GM12875 (cell line): ENCODE data around the gene AKNA.

Source experiments
- H3K4me3 ChIP-seq: one replicate; pipeline ENCODE4 v1.5.1; 2011; ENCODE audit warnings: low read depth, low read length, control low read depth
- TF ChIP-seq, protein P1 (sequence below): IDR thresholded peaks from 2 replicates; pipeline ENCODE4 v1.5.1; 2011; ENCODE audit warnings: low read depth, mild to moderate bottlenecking, control low read depth, inconsistent platforms, low read length, moderate library complexity, borderline replicate concordance; ENCODE audit not compliant: insufficient read depth

The AKNA gene

DNA sequence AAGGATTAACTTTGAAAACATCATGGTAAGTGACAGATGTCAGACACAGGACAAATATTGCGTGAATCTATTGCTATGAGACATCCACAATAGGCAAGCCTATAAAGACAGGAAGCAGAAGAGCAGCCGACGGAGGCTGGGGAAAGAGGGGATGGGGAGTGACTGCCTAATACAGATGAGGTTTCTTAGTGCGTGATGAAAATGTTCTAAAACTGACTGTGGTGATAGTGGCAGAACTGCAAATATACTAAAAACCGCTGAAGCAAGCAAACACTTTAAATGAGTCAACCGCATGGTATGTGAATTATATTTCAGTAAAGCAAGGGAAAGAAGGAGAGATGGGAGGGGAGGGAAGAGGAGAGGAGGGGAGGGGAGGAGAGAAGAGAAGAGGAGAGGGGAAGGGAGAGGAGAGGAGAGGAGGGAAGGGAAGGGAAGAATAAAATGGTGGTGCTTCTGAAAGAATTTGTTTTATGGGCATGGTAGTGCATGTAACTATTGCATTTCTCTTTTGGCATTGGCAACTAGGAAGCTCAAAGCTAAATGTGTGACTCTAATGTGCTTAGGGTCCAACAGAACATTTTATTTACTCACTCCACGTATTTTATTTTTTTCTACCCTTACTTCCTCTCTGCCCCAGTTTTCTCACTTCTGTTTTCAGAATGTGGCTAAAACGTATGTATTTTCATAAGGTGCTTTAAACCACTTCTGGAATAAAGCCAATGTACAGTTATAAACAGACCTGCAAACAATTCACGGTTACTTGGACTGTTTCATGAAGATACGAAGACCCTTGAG, 21.3 kb downstream of the AKNA start:
- TF ChIP-seq, protein P1, sequence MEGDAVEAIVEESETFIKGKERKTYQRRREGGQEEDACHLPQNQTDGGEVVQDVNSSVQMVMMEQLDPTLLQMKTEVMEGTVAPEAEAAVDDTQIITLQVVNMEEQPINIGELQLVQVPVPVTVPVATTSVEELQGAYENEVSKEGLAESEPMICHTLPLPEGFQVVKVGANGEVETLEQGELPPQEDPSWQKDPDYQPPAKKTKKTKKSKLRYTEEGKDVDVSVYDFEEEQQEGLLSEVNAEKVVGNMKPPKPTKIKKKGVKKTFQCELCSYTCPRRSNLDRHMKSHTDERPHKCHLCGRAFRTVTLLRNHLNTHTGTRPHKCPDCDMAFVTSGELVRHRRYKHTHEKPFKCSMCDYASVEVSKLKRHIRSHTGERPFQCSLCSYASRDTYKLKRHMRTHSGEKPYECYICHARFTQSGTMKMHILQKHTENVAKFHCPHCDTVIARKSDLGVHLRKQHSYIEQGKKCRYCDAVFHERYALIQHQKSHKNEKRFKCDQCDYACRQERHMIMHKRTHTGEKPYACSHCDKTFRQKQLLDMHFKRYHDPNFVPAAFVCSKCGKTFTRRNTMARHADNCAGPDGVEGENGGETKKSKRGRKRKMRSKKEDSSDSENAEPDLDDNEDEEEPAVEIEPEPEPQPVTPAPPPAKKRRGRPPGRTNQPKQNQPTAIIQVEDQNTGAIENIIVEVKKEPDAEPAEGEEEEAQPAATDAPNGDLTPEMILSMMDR = no peak
- H3K4me3 ChIP-seq = no peak overlapping the region

DNA sequence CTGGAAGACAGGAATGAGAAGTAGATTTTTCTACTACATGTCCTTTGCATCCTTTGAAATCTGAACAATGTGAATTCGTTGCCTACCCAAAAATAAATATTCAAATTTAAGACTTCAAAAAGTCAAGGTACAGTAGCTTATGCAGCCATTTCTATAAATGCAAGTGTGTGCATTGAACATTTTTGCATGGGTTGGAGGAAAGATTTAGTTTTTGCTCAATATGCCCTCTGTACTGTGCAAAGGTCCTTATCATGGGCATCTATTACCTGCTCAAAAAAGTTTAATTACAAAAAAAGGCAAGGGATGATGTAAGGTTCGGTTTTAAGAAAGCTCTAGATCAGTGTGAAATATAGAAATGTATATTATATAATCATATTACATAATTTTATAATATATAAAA, 22.6 kb downstream of the AKNA start:
- TF ChIP-seq, protein P1 = no peak
- H3K4me3 ChIP-seq = no peak overlapping the region

DNA sequence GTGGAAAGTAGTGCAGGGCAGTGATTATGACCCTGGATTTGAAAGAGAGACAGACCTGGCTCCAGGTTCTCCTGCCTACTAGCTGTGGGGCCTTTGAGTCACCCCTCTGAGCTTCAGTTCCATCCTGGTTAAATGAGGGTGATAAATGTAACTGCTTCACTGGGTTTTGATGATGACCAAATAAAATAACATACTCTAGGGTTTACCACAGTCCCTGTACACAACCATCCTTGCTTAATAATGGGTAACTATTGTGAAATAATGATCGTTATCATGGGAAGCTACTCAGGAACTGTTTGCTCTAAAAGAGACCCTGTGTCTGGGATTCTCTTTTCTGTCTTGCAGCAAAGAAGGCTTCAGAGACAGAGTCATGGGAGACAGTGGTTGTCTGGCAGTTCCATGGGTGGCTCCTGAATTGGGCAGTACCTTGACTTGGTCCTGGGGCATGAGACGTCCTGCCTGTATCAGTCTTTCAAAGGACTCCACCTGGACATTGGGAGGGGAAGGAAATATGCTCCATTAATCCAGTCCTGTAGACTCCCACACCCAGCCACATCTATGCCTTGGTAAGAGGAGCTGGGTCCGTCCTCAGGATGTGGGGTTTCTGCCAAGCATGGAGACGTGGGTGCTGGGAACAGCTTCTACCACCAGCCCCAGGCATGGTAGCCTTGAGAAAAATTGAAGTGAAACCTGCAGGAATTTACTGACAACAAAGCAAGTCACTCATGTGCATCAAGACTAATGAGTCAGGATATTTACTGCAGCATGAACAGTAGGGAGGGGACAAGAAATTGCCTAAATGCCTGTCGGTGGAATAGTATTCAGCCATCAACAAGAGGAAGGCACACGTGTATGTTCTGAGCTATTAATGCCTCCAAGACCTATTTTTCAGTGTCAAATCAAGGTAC, 23.4 kb downstream of the AKNA start:
- TF ChIP-seq, protein P1 = no peak
- H3K4me3 ChIP-seq = no peak overlapping the region

DNA sequence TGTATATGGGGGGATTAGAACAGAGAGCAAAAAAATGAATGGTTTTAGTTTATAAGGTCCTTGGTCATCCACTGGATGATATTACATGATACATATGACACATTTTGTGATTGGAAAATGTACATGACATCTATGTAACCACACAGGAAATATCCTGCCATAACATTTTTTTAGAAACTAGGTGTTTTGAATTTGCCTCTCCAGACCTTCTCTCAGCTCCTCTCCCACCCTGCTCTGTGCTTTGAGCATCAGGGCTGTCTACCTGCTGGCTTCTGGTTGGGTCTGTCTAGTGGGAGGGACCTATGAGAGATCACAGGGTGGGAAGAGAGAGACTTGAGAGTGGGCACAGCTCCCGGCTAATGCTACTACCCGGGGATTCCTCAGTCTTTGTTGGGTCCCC, 24.4 kb downstream of the AKNA start:
- H3K4me3 ChIP-seq = no peak overlapping the region
- TF ChIP-seq, protein P1 = no peak

DNA sequence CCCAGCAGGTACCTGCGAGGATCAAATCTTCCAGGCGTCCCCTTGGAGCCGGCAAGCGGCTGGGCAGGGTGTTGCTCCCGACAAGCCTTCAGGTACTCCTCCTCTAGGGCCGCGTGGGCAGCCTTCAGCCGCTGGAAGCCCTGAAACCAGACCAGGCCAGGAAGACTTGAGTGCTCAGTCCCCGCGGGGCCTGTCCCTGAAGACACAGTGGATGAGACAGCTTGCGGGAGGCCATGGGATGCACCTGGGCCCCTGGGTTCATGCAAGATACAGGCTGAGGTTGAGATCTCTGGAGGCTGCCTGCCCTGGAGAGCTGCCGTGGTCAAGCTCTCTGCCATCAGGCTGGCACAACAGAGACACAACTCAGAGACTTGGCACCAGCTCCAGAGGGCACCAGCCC, 25.4 kb downstream of the AKNA start:
- TF ChIP-seq, protein P1 = no peak

DNA sequence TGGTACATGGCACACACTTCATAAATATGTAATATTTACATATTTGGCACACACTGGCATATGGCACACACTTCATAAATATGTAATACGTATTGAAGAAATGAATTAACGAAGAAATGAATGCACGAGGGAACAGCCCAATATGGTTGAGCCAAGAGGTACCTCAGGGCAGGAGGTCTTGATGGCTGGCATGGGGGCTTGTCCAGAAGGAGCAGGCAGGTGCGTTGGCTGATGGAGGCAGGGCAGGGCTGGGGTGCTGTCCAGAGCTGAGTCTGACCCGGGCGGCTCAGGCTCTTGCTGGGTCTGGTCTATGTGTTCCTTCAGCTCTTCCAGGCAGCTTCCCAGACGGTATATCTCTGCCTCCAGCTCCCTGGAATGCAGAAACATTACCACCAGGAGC, 26.2 kb downstream of the AKNA start:
- H3K4me3 ChIP-seq = no peak overlapping the region
- TF ChIP-seq, protein P1 = no peak

More for the DNA sequence above, 25.4 kb downstream of the AKNA start:
- no peak overlapping the region for H3K4me3 ChIP-seq
